BLaER1 treated with 17β-estradiol and CSF1 and Interleukin-3, amounts not matched to agents 10 nM and 100 nM (cell line): ENCODE results near the gene SHISA5.

Experiments
- H3K27ac ChIP-seq, 11 experiments: shearing (Covaris generic); formaldehyde crosslinking; 2 replicates each; pipeline ENCODE4 v1.8.1; 2022
- H3K27me3 ChIP-seq, 11 experiments: shearing (Covaris generic); formaldehyde crosslinking; 2 replicates each; pipeline ENCODE4 v1.8.1; 2022
- H3K36me3 ChIP-seq, 11 experiments: shearing (Covaris generic); formaldehyde crosslinking; 2 replicates each; pipeline ENCODE4 v1.8.1; 2022
- H3K4me1 ChIP-seq, 10 experiments: shearing (Covaris generic); formaldehyde crosslinking; 2 replicates each; pipeline ENCODE4 v1.8.1; 2022
- H3K4me2 ChIP-seq, 11 experiments: shearing (Covaris generic); formaldehyde crosslinking; 2 replicates each; pipeline ENCODE4 v1.8.1; 2022
- H3K4me3 ChIP-seq, 10 experiments: shearing (Covaris generic); formaldehyde crosslinking; 2 replicates each; pipeline ENCODE4 v1.8.1; 2022
- H3K9ac ChIP-seq, 11 experiments: shearing (Covaris generic); formaldehyde crosslinking; 2 replicates each; pipeline ENCODE4 v1.8.1; 2022
- H3K9me3 ChIP-seq, 11 experiments: shearing (Covaris generic); formaldehyde crosslinking; replicated peaks in 1 of 11; 2 replicates each; pipeline ENCODE4 v1.8.1; 2022
- H4K20me1 ChIP-seq, 11 experiments: shearing (Covaris generic); formaldehyde crosslinking; 2 replicates each; pipeline ENCODE4 v1.8.1; 2022
- Cebpa-rat ChIP-seq, 11 experiments: shearing (Covaris generic); IDR thresholded peaks; 2 replicates each; pipeline ENCODE4 v1.8.1; 2022

SHISA5 gene

DNA sequence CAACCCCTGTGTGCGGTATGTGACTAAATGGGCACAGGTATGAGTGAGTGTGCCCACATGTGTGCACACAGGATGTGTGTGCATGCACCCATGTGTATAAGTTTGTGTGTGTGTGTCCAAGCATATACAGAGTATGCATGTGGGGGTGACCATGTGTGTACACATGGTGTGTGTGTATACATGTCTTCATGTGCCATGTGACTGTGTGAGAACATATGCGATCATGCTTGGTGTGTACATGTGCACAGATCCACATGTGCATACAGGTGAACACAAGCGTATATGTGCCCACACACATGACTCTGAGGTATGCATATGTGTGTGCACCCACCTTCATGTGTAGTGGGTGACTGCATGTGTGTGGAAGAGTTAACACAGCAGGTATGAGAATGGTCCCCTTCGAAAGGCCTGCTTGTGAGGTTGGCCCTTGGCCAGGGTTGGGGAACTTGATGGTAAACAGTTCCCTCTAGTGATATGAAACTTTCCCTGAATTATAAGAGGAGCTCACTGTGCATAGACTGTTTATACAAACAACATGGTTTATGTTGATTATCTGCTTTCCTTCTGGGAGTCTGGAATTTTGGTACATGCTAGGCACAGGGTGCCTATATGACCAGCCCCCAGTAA is 42.3 kb upstream of the SHISA5 start:
- H3K27me3 ChIP-seq: no peaks in the 10 kb centered on the region
- H3K9ac ChIP-seq: no peak overlapping the region
- no peaks in the 10 kb centered on the region for H3K9me3 ChIP-seq
- peak overlapping the region in 6 of 11 experiments; percentile 13 to 94 (median 51); a peak in 8 of 22 replicates for H3K4me2 ChIP-seq
- peaks cover 25 to 61% (median 33%) of the 10 kb centered on the region in 11 experiments for H3K36me3 ChIP-seq
- no peak overlapping the region for H3K4me3 ChIP-seq
- H4K20me1 ChIP-seq: peaks cover 0 to 3% (median 0%) of the 10 kb centered on the region in 11 experiments; a peak in 2 of 22 replicates
- H3K27ac ChIP-seq: peak overlapping the region in 1 of 11 experiments; percentile 76; a peak in 1 of 22 replicates
- TF ChIP-seq Cebpa-rat (IDR thresholded peaks at IDR 0.05): no peak
- H3K4me1 ChIP-seq: peaks cover 77 to 97% (median 89%) of the 10 kb centered on the region in 10 experiments

DNA sequence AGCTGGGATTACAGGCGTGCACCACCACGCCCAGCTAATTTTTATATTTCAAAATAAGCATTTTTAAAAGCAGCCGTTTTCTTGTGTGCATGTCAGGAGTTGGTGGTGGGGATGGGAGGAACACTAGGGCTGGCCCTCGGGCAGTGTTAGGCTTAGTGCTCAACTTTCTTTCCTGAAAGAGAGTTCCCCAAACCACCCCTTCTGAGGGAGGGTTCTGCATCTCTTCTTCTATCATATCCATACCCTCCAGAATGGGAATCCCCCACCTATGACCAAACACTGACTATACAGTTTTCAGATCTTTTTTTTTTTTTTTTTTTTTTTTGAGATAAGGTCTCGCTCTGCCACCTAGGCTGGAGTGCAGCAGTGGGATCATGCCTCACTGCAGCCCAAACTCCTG is 40.2 kb upstream of the SHISA5 start:
- H3K27ac ChIP-seq: peak overlapping the region in 10 of 11 experiments; percentile 43 to 81 (median 69); a peak in 13 of 22 replicates
- TF ChIP-seq Cebpa-rat (IDR thresholded peaks at IDR 0.05): no peak
- H3K9ac ChIP-seq: peak overlapping the region in 10 of 11 experiments; percentile 34 to 70 (median 60); a peak in 16 of 22 replicates
- peaks cover 37 to 73% (median 47%) of the 10 kb centered on the region in 11 experiments for H3K36me3 ChIP-seq
- H3K9me3 ChIP-seq: no peaks in the 10 kb centered on the region
- H4K20me1 ChIP-seq: peaks cover 0 to 11% (median 0%) of the 10 kb centered on the region in 11 experiments; a peak in 2 of 22 replicates
- H3K4me3 ChIP-seq: peak overlapping the region in 3 of 10 experiments; percentile 17 to 53 (median 26); a peak in 4 of 20 replicates
- H3K27me3 ChIP-seq: no peaks in the 10 kb centered on the region
- H3K4me2 ChIP-seq: peak overlapping the region; percentile 69 to 95 (median 86)
- H3K4me1 ChIP-seq: peaks cover 55 to 84% (median 74%) of the 10 kb centered on the region in 10 experiments

GRCh38 chr3:48543271-48543866 is 39.4 kb upstream of the SHISA5 start:
- Histone ChIP-seq H3K36me3 (peaks cover 45 to 78% (median 53%) of the 10 kb centered on the region in 11 experiments), H3K9ac (peak overlapping the region; percentile 34 to 70 (median 60); a peak in 21 of 22 replicates), H3K27me3 (no peaks in the 10 kb centered on the region), H3K4me2 (peak overlapping the region; percentile 69 to 95 (median 86)), H4K20me1 (peaks cover 0 to 11% (median 0%) of the 10 kb centered on the region in 11 experiments; a peak in 2 of 22 replicates), H3K27ac (peak overlapping the region; percentile 45 to 81 (median 67); a peak in 21 of 22 replicates), H3K4me1 (peaks cover 49 to 84% (median 67%) of the 10 kb centered on the region in 10 experiments), H3K9me3 (no peaks in the 10 kb centered on the region), H3K4me3 (peak overlapping the region in 7 of 10 experiments; percentile 6 to 53 (median 26); a peak in 12 of 20 replicates)
- no peak for TF ChIP-seq Cebpa-rat (IDR thresholded peaks at IDR 0.05)

DNA sequence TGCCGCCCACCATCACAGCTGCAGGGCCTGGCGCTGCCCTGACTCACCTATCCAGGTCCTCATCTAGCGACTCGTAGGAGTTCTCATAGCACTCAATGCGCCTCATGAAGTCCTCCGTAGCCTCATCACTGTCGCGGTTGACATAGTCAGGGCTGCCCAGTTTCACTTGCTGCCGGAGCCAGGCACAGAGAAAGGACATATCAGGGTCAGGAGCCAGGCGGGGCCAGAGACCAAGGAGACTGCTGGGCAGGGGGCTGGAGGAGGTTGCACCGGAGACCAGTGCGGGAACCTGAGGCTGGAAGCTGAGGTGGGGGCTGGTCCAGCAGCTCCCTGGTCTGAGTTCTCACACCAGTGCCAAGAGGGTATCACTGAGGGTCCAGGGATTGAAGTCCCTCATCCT is 34.5 kb upstream of the SHISA5 start:
- H4K20me1 ChIP-seq: peaks cover 0 to 11% (median 0%) of the 10 kb centered on the region in 11 experiments; a peak in 3 of 22 replicates
- peak overlapping the region in 7 of 11 experiments; percentile 1 to 47 (median 26); a peak in 10 of 22 replicates for H3K27ac ChIP-seq
- no peak overlapping the region for H3K9ac ChIP-seq
- TF ChIP-seq Cebpa-rat (IDR thresholded peaks at IDR 0.05): no peak
- H3K36me3 ChIP-seq: peaks cover 68 to 92% (median 77%) of the 10 kb centered on the region in 11 experiments
- H3K4me1 ChIP-seq: peaks cover 22 to 89% (median 41%) of the 10 kb centered on the region in 10 experiments
- peak overlapping the region in 1 of 11 experiments; percentile 2; a peak in 1 of 22 replicates for H3K4me2 ChIP-seq
- no peak overlapping the region for H3K4me3 ChIP-seq
- H3K9me3 ChIP-seq: peaks cover 0 to 25% (median 0%) of the 10 kb centered on the region in 11 experiments; a peak in 9 of 22 replicates
- no peaks in the 10 kb centered on the region for H3K27me3 ChIP-seq

GRCh38 chr3:48536785-48537184 is 32.8 kb upstream of the SHISA5 start:
- peaks cover 83 to 100% (median 92%) of the 10 kb centered on the region in 11 experiments for H3K36me3 ChIP-seq

GRCh38 chr3:48536116-48536515 is 32.1 kb upstream of the SHISA5 start:
- Histone ChIP-seq H3K4me3 (no peak overlapping the region), H3K36me3 (peaks cover 87 to 100% (median 96%) of the 10 kb centered on the region in 11 experiments), H3K9me3 (peaks cover 0 to 41% (median 0%) of the 10 kb centered on the region in 11 experiments; a peak in 9 of 22 replicates), H3K27ac (peak overlapping the region in 5 of 11 experiments; percentile 2 to 59 (median 30); a peak in 5 of 22 replicates), H3K9ac (no peak overlapping the region), H3K27me3 (no peaks in the 10 kb centered on the region), H3K4me1 (peaks cover 0 to 87% (median 36%) of the 10 kb centered on the region in 10 experiments; a peak in 14 of 20 replicates), H3K4me2 (peak overlapping the region in 1 of 11 experiments; percentile 19; a peak in 1 of 22 replicates), H4K20me1 (peaks cover 0 to 11% (median 0%) of the 10 kb centered on the region in 11 experiments; a peak in 3 of 22 replicates)
- no peak for TF ChIP-seq Cebpa-rat (IDR thresholded peaks at IDR 0.05)

More at GRCh38 chr3:48536785-48537184, 32.8 kb upstream of the SHISA5 start:
- Histone ChIP-seq H3K9me3 (peaks cover 0 to 41% (median 0%) of the 10 kb centered on the region in 11 experiments; a peak in 9 of 22 replicates), H3K27me3 (no peaks in the 10 kb centered on the region), H3K4me1 (peaks cover 6 to 88% (median 40%) of the 10 kb centered on the region in 10 experiments), H3K27ac (peak overlapping the region in 3 of 11 experiments; percentile 15 to 59 (median 32); a peak in 3 of 22 replicates), H3K4me3 (no peak overlapping the region), H4K20me1 (peaks cover 0 to 11% (median 0%) of the 10 kb centered on the region in 11 experiments; a peak in 3 of 22 replicates), H3K4me2 (peak overlapping the region in 3 of 11 experiments; percentile 15 to 37 (median 19); a peak in 2 of 22 replicates), H3K9ac (no peak overlapping the region)
- no peak for TF ChIP-seq Cebpa-rat (IDR thresholded peaks at IDR 0.05)

DNA sequence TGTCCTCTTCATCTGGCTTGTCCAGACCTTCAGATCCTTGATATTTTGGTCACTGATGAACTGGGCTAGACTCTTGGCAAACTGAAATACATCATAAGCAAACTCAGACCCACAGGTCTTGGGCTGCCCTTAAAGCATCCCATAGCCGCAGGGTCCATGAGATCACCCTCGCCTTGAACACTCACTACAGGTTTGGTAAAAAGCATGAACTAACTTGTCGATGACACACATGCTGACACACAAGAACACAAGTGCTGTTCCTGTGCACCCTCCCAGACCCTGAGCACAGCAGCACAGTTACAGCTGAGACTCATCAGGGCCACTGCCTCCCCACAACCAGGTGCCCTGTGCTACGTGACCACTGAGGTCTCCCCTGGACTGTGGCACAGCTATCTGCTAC is 31.6 kb upstream of the SHISA5 start:
- peaks cover 0 to 11% (median 0%) of the 10 kb centered on the region in 11 experiments; a peak in 3 of 22 replicates for H4K20me1 ChIP-seq
- no peak overlapping the region for H3K4me2 ChIP-seq
- peaks cover 0 to 87% (median 37%) of the 10 kb centered on the region in 10 experiments; a peak in 13 of 20 replicates for H3K4me1 ChIP-seq
- no peak for TF ChIP-seq Cebpa-rat (IDR thresholded peaks at IDR 0.05)
- H3K9ac ChIP-seq: no peak overlapping the region
- no peaks in the 10 kb centered on the region for H3K27me3 ChIP-seq
- H3K36me3 ChIP-seq: peaks cover 93 to 100% (median 99%) of the 10 kb centered on the region in 11 experiments
- H3K4me3 ChIP-seq: no peak overlapping the region
- peaks cover 0 to 41% (median 0%) of the 10 kb centered on the region in 11 experiments; a peak in 9 of 22 replicates for H3K9me3 ChIP-seq
- H3K27ac ChIP-seq: peak overlapping the region in 5 of 11 experiments; percentile 2 to 59 (median 30); a peak in 5 of 22 replicates

GRCh38 chr3:48532977-48533337 is 29.0 kb upstream of the SHISA5 start:
- Histone ChIP-seq H4K20me1 (no peaks in the 10 kb centered on the region; a peak in 1 of 22 replicates), H3K4me3 (peak overlapping the region in 2 of 10 experiments; percentile 16 to 29; a peak in 1 of 20 replicates), H3K27ac (peak overlapping the region in 8 of 11 experiments; percentile 9 to 90 (median 55); a peak in 14 of 22 replicates), H3K4me2 (peak overlapping the region in 8 of 11 experiments; percentile 22 to 75 (median 57); a peak in 13 of 22 replicates), H3K9me3 (peaks cover 0 to 41% (median 0%) of the 10 kb centered on the region in 11 experiments; a peak in 9 of 22 replicates), H3K4me1 (peaks cover 0 to 92% (median 61%) of the 10 kb centered on the region in 10 experiments; a peak in 17 of 20 replicates), H3K36me3 (peaks cover 79 to 100% (median 91%) of the 10 kb centered on the region in 11 experiments), H3K9ac (no peak overlapping the region), H3K27me3 (no peaks in the 10 kb centered on the region)
- TF ChIP-seq Cebpa-rat (IDR thresholded peaks at IDR 0.05): no peak
